Lower leg skin (tissue), 3 donors: ENCODE measurements around the gene RFPL3.
"Not testable (repeated sequence)": the region's sequence is repeated elsewhere in the genome, so short reads cannot be mapped to it uniquely, and the experiment has no call there.

Source experiments
- POLR2A ChIP-seq, 2 donors: fragments of 450-650 bp; IDR thresholded peaks; one replicate each; pipeline ENCODE4 v1.6.1; 2016 to 2017; ENCODE audit warnings: antibody characterized with exemption in 2 of 2, mild to moderate bottlenecking in 1 of 2, moderate library complexity in 1 of 2
- TF ChIP-seq, protein P1 (sequence below), 3 donors: fragments of 450-650 bp; IDR thresholded peaks; one replicate each; pipeline ENCODE4 v1.5.1; 2016; ENCODE audit warnings: antibody characterized with exemption in 3 of 3, mild to moderate bottlenecking in 3 of 3, moderate library complexity in 2 of 3

DNA sequence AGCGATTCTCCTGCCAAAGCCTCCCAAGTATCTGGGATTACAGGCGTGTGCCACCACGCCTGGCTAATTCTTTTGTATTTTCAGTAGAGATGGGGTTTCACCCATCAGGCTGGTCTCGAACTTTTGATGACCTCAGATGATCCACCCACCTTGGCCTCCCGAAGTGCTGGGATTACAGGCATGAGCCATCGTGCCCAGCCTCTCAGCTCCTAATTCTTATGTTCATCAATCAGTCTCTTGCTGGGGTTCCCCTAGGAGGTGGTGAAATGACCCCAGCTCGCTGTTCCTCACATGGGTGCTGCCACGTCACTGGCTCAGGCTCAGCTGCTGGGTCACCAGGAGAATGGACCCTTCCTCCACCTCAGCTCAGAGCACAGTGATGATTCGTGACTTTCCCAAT, at the start of gene RFPL3:
- TF ChIP-seq, protein P1, sequence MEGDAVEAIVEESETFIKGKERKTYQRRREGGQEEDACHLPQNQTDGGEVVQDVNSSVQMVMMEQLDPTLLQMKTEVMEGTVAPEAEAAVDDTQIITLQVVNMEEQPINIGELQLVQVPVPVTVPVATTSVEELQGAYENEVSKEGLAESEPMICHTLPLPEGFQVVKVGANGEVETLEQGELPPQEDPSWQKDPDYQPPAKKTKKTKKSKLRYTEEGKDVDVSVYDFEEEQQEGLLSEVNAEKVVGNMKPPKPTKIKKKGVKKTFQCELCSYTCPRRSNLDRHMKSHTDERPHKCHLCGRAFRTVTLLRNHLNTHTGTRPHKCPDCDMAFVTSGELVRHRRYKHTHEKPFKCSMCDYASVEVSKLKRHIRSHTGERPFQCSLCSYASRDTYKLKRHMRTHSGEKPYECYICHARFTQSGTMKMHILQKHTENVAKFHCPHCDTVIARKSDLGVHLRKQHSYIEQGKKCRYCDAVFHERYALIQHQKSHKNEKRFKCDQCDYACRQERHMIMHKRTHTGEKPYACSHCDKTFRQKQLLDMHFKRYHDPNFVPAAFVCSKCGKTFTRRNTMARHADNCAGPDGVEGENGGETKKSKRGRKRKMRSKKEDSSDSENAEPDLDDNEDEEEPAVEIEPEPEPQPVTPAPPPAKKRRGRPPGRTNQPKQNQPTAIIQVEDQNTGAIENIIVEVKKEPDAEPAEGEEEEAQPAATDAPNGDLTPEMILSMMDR (IDR thresholded peaks at IDR 0.05), result not testable (repeated sequence)
- TF ChIP-seq POLR2A (IDR thresholded peaks at IDR 0.05), result not testable (repeated sequence)
